ENCODE data around the gene PGR. TPM values are rescaled to one million over a fixed set of nuclear protein-coding genes. Genes with fewer than 3 reads are reported as not detected.

PGR gene
- total and polyA plus RNA-seq, 8 donors: 2.0 to 6.3 (median 4.7) TPM

DNA sequence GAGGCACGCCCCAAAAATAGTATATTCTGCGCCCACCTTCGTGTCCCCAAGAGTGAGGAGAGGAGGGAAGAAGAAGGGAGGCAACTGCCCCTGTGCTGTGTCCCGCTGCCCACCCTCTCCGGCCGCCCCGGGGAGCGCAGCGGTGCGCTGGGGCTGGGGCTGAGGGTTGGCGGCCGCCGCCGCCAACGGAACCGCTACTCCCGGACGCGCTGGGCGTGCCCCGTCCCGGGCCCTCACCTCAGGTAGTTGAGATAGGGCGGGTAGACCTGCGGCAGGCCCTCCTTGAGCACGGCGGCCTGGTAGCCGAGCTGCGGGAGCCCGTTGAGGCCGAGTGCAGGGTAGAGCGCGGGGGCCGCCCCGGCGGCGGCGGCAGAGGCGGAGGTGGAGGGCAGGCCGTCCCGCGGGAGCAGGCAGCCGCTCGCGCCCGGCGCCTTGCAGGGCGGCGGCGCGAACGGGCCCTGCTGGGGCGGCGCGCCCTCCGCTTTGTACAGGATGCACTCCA is 2.4 kb downstream of the PGR start:
- intact Hi-C loops (cut with DNase I): no loop called here
- TF ChIP-seq, protein P1, sequence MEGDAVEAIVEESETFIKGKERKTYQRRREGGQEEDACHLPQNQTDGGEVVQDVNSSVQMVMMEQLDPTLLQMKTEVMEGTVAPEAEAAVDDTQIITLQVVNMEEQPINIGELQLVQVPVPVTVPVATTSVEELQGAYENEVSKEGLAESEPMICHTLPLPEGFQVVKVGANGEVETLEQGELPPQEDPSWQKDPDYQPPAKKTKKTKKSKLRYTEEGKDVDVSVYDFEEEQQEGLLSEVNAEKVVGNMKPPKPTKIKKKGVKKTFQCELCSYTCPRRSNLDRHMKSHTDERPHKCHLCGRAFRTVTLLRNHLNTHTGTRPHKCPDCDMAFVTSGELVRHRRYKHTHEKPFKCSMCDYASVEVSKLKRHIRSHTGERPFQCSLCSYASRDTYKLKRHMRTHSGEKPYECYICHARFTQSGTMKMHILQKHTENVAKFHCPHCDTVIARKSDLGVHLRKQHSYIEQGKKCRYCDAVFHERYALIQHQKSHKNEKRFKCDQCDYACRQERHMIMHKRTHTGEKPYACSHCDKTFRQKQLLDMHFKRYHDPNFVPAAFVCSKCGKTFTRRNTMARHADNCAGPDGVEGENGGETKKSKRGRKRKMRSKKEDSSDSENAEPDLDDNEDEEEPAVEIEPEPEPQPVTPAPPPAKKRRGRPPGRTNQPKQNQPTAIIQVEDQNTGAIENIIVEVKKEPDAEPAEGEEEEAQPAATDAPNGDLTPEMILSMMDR (IDR thresholded peaks at IDR 0.05): no peak
- ATAC-seq (peak; percentile 62), DNase-seq (peak in 2 of 4 donors; percentile 27 to 77)
- H3K27ac ChIP-seq: peak overlapping the region; percentile 30 to 76
- peak overlapping the region; percentile 37 to 43 for H3K4me3 ChIP-seq
- no peaks in the 10 kb centered on the region for H3K9me3 ChIP-seq
- H3K27me3 ChIP-seq: peaks cover 39 to 68% of the 10 kb centered on the region in 2 donors
- peaks cover 0 to 7% of the 10 kb centered on the region in 2 donors for H3K4me1 ChIP-seq
- no peaks in the 10 kb centered on the region for H3K36me3 ChIP-seq

DNA sequence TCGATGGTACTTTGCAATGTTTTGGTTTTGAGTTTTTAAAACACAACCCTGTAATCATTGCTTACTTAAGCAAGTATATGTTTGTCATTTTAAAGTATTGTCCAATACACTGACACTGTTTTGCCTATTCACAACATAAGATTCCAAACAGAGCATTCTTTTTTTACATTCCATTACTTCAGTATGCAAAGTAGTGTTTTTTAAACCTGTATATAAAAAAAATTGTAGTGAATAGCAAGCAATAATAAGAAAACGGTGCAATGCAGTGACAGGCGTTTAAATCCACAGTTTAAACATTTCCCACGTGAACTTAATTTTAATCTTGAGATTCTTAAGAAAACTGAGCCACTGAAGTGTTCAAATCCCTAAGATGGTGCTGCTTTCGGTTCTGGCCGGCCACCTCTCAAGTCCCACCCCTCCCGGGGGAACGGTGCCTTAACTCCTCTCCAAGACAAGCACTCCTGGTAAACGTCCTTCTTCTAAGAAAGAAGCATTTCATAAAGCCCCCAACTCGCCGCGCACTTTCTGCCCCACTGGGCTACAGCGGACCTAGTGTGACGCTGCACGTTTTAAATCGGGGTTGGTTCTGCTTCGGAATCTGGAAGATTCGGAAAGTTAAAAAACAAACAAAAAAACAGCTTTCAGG is 2.9 kb downstream of the PGR start:
- intact Hi-C loops (cut with DNase I): no loop called here

DNA sequence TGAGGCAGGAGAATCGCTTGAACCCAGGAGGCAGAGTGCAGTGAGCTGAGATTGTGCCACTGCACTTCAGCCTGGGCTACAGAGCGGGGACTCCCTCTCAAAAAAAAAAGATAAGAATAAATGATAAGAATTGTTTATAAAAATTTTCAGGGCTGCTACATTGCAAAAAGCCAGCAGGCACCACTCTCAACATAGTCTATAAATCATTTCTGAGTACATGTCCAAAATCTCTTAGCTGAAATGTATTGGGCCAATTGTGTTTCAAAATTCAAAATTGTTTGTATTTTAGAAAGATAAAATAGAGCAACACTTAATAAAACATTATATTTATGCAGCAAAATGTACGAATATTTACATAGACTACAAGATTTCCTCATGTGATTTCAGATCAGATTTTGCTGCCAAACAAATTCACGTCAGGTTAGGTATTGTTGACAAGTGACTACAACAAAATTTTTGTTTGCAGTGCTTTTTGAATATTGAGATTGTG is 13.9 kb downstream of the PGR start:
- H3K4me3 ChIP-seq: no peak overlapping the region
- ATAC-seq: no peak
- no peaks in the 10 kb centered on the region for H3K27me3 ChIP-seq
- no peaks in the 10 kb centered on the region for H3K9me3 ChIP-seq
- no peaks in the 10 kb centered on the region for H3K36me3 ChIP-seq
- H3K4me1 ChIP-seq: no peaks in the 10 kb centered on the region
- peak in 2 of 4 donors; percentile 80 to 82 for DNase-seq
- intact Hi-C loops (cut with DNase I): no loop called here
- no peak overlapping the region for H3K27ac ChIP-seq
- TF ChIP-seq, protein P1 (IDR thresholded peaks at IDR 0.05): no peak

More for the DNA sequence above, 2.9 kb downstream of the PGR start:
- peak overlapping the region; percentile 37 to 43 for H3K4me3 ChIP-seq
- ATAC-seq: peak; percentile 10
- DNase-seq: peak in 2 of 4 donors; percentile 43 to 55
- peaks cover 39 to 66% of the 10 kb centered on the region in 2 donors for H3K27me3 ChIP-seq
- TF ChIP-seq, protein P1 (IDR thresholded peaks at IDR 0.05): no peak
- H3K4me1 ChIP-seq: peaks cover 0 to 7% of the 10 kb centered on the region in 2 donors
- no peaks in the 10 kb centered on the region for H3K36me3 ChIP-seq
- no peaks in the 10 kb centered on the region for H3K9me3 ChIP-seq
- peak overlapping the region in 1 of 2 donors; percentile 76 for H3K27ac ChIP-seq

DNA sequence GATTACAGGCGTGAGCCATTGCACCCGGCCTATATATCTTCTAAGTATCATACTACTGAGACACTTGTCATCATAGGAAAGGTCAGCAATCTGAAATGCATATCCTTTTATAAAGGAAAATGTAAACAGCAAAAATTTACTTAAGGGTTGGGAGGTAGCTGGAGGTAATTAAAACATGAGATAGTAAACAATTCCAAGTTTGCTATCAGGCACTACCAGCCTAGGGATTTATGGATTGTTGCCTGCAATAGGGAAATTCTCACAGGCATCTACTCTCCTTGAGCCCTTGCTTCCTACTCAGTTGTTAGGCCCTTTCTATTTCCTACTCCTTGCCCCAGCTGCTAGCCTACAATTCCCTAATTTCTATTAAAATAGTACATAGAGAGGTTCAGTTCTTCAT is 16.1 kb downstream of the PGR start:
- ATAC-seq: no peak
- no peaks in the 10 kb centered on the region for H3K4me1 ChIP-seq
- no peaks in the 10 kb centered on the region for H3K36me3 ChIP-seq
- TF ChIP-seq, protein P1 (IDR thresholded peaks at IDR 0.05): no peak
- H3K27ac ChIP-seq: no peak overlapping the region
- H3K9me3 ChIP-seq: peaks cover 0 to 6% of the 10 kb centered on the region in 2 donors
- no peak for DNase-seq
- no peaks in the 10 kb centered on the region for H3K27me3 ChIP-seq
- intact Hi-C loops (cut with DNase I): no loop called here
- no peak overlapping the region for H3K4me3 ChIP-seq

DNA sequence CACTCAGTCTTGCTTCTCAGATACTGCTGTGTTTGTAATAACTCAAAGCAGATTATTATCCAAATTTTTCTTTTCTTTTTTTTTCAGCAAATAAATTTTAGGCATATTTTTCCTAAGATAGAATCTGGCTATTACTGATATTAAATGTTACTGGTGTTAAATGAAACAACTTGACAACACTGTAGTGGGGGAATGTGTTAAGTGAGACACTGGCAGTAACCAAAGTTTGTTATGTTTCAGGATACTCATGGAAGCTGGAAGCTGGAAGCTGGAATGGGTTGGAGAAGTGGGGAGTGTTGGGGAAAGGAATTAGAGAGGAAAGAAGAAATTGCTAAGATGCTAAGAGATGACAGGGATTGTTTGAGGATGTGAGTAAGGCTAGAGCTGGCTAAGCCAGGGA is 24.9 kb downstream of the PGR start:
- Histone ChIP-seq H3K27ac (no peak overlapping the region), H3K27me3 (no peaks in the 10 kb centered on the region), H3K4me3 (no peak overlapping the region), H3K4me1 (no peaks in the 10 kb centered on the region), H3K36me3 (no peaks in the 10 kb centered on the region), H3K9me3 (peaks cover 0 to 4% of the 10 kb centered on the region in 2 donors)
- TF ChIP-seq, protein P1 (IDR thresholded peaks at IDR 0.05): no peak
- DNase-seq (no peak), ATAC-seq (no peak)
- intact Hi-C loops (cut with DNase I): no loop called here

Measured in left lung (tissue), 10 donors.